ENCODE data around the gene TBC1D19. TPM values are rescaled to one million over a fixed set of nuclear protein-coding genes. Genes with fewer than 3 reads are reported as not detected.

TBC1D19 gene
- total and polyA plus RNA-seq, 9 of the 15 experiments (the other 6 are each of a cell fraction or from before 2014, with no cell fraction given) = 0.73 to 5.6 (median 3.7) TPM

- TF ChIP-seq EP300 (IDR thresholded peaks at IDR 0.05; ENCODE audit: low read length) (peak; percentile 97), SRSF3 (IDR thresholded peaks at IDR 0.05; ENCODE audit: insufficient read depth, low read length) (no peak), RBFOX2 (IDR thresholded peaks at IDR 0.05; ENCODE audit: low read depth, low read length) (no peak), KLF1 (tag; IDR thresholded peaks at IDR 0.05) (no peak), POLR2A (conservative IDR thresholded peaks at IDR 0.05) (no peak), ZC3H11A (IDR thresholded peaks at IDR 0.05; ENCODE audit: low read depth, low read length) (no peak), COPS2 (conservative IDR thresholded peaks at IDR 0.05) (no peak), RCOR1 (IDR thresholded peaks at IDR 0.05; ENCODE audit: borderline replicate concordance in 1 of 2, low read depth in 2 of 2, low read length in 2 of 2) (peak in 1 of 2 experiments; percentile 92; a peak in 2 of 4 replicates), HMG20B (CRISPR knock-in tag; IDR thresholded peaks at IDR 0.05) (no peak), ARID4B (CRISPR knock-in tag; IDR thresholded peaks at IDR 0.05) (no peak), XRCC3 (IDR thresholded peaks at IDR 0.05) (no peak), SNRNP70 (optimal IDR thresholded peaks at IDR 0.05; ENCODE audit: low read depth, low read length) (no peak), BHLHE40 (IDR thresholded peaks at IDR 0.05; ENCODE audit: low read length) (peak; percentile 93), POLR2H (tag; IDR thresholded peaks at IDR 0.05; ENCODE audit: low read depth) (no peak), ZNF133 (CRISPR knock-in tag; IDR thresholded peaks at IDR 0.05) (no peak), ERF (CRISPR knock-in tag; IDR thresholded peaks at IDR 0.05) (no peak), PKNOX1 (IDR thresholded peaks at IDR 0.05) (peak; percentile 85), YY1 (IDR thresholded peaks at IDR 0.05; ENCODE audit: borderline replicate concordance in 1 of 3, control insufficient read depth in 1 of 3, extremely low read depth in 1 of 3, insufficient read depth in 3 of 3, insufficient read length in 1 of 3, insufficient replicate concordance in 2 of 3, low read depth in 1 of 3, low read length in 2 of 3) (peak in 1 of 3 experiments; percentile 24), RB1 (IDR thresholded peaks at IDR 0.05; ENCODE audit: low read depth) (no peak), FUS (optimal IDR thresholded peaks at IDR 0.05; ENCODE audit: low read depth, low read length) (no peak), CCAR2 (IDR thresholded peaks at IDR 0.05; ENCODE audit: low read depth, low read length) (no peak), GMEB1 (CRISPR knock-in tag; IDR thresholded peaks at IDR 0.05) (no peak), MTA1 (IDR thresholded peaks at IDR 0.05; ENCODE audit: borderline replicate concordance) (peak; percentile 70; the same call in 1 of the 2 replicates)
Measured at GRCh38 chr4:26782168-26782829, 198.4 kb downstream of the TBC1D19 start (continued).
